Activated CD8-positive, alpha-beta memory T cell treated with anti-CD3 and anti-CD28 coated beads, Interleukin-2, amount 50 U/mL, for 4 hours (primary cell): ENCODE data around the gene RHOG.
"Not testable (repeated sequence)": the region's sequence is repeated elsewhere in the genome, so short reads cannot be mapped to it uniquely, and the experiment has no call there.

ENCODE experiments used
- DNase-seq: peaks from one replicate; pipeline ENCODE4 v3.0.0-alpha.2; 2020

The RHOG gene

GRCh38 chr11:3840870-3841425 is at the start of gene RHOG:
Gene RHOG, minus strand, starts transcription at chr11:3840959. Its CDS starts 12,821 bp downstream, at chr11:3828138.
- DNase-seq: peak; percentile 95

GRCh38 chr11:3890014-3890413 is 49.3 kb upstream of the RHOG start:
- DNase-seq: no peak

- DNase-seq: no peak
Measured at GRCh38 chr11:3888876-3889275, 48.1 kb upstream of the RHOG start.

- DNase-seq: no peak
Measured at GRCh38 chr11:3886985-3887384, 46.2 kb upstream of the RHOG start.

GRCh38 chr11:3885855-3886254 is 45.1 kb upstream of the RHOG start:
- no peak for DNase-seq

GRCh38 chr11:3882655-3883054 is 41.9 kb upstream of the RHOG start:
- no peak for DNase-seq

GRCh38 chr11:3880724-3881123 is 40.0 kb upstream of the RHOG start:
- DNase-seq: no peak

GRCh38 chr11:3879967-3880542 is 39.3 kb upstream of the RHOG start:
- no peak for DNase-seq

GRCh38 chr11:3879216-3879966 is 38.6 kb upstream of the RHOG start:
- DNase-seq: no peak

GRCh38 chr11:3878258-3878584 is 37.5 kb upstream of the RHOG start:
- DNase-seq: no peak

GRCh38 chr11:3877364-3878257 is 36.9 kb upstream of the RHOG start:
- DNase-seq: no peak

- no peak for DNase-seq
Measured at GRCh38 chr11:3876613-3877012, 35.9 kb upstream of the RHOG start.

- DNase-seq: no peak
Measured at GRCh38 chr11:3873712-3874349, 33.1 kb upstream of the RHOG start.

GRCh38 chr11:3867209-3868091 is 26.7 kb upstream of the RHOG start:
- no peak for DNase-seq

- no peak for DNase-seq
Measured at GRCh38 chr11:3866836-3867208, 26.1 kb upstream of the RHOG start.

GRCh38 chr11:3866206-3866605 is 25.4 kb upstream of the RHOG start:
- DNase-seq: no peak

- no peak for DNase-seq
Measured at GRCh38 chr11:3865388-3866193, 24.8 kb upstream of the RHOG start.

GRCh38 chr11:3861683-3862082 is 20.9 kb upstream of the RHOG start:
- no peak for DNase-seq

GRCh38 chr11:3860898-3861393 is 20.2 kb upstream of the RHOG start:
- DNase-seq: not testable (repeated sequence)

- peak; percentile 51 for DNase-seq
Measured at GRCh38 chr11:3860375-3860774, 19.6 kb upstream of the RHOG start.

GRCh38 chr11:3859373-3859881 is 18.7 kb upstream of the RHOG start:
- DNase-seq: no peak
